HEK293 (cell line): ENCODE data around the gene UBE2E1.

Experiments
- CTCF ChIA-PET: fragments of 350-600 bp; formaldehyde crosslinking; extraction: SDS; loops from one replicate; lab custom pipeline; 2021; ENCODE audit warnings: antibody characterized with exemption; lab: Yijun Ruan, JAX
- POLR2A ChIA-PET: fragments of 300-600 bp; formaldehyde crosslinking; extraction: SDS; loops from one replicate; lab custom pipeline; 2020; ENCODE audit warnings: antibody characterized with exemption, inconsistent platforms; lab: Yijun Ruan, JAX
- H3K27ac ChIP-seq: fragments of 200-500 bp; sonication (Bioruptor generic); 2 replicates; pipeline ENCODE4 v1.5.1; 2014; ENCODE audit warnings: low read depth, low read length, control low read depth, inconsistent platforms; ENCODE audit errors: extremely low read depth
- H3K36me3 ChIP-seq, 2 experiments: fragments of 200-500 bp in 1 of 2; sonication (Bioruptor generic) in 1 of 2; 1 replicate in 1 of 2; 2 replicates in 1 of 2; pipeline ENCODE4 v1.5.1; 2014 to 2017; ENCODE audit warnings: inconsistent platforms in 2 of 2, low read length in 2 of 2; ENCODE audit not compliant: control insufficient read depth in 2 of 2, insufficient read depth in 1 of 2
- H3K4me1 ChIP-seq: fragments of 200-500 bp; sonication (Bioruptor generic); 2 replicates; pipeline ENCODE4 v1.5.1; 2014; ENCODE audit warnings: mild to moderate bottlenecking, low read length, inconsistent platforms; ENCODE audit not compliant: control insufficient read depth, insufficient read depth
- H3K4me3 ChIP-seq: 2 replicates; pipeline ENCODE4 v1.5.1; 2011; ENCODE audit warnings: low read depth, mild to moderate bottlenecking, control low read depth, low read length, moderate library complexity
- H3K9me3 ChIP-seq: fragments of 200-500 bp; sonication (Bioruptor generic); 2 replicates; pipeline ENCODE4 v1.5.1; 2014; ENCODE audit warnings: low read depth, low read length, inconsistent platforms; ENCODE audit not compliant: control insufficient read depth, insufficient read depth
- GLIS2 ChIP-seq: fragments of 450-650 bp; formaldehyde crosslinking; IDR thresholded peaks from 2 replicates; pipeline ENCODE4 v1.5.1; 2016; ENCODE audit warnings: missing biosample characterization, missing genetic modification characterization
- ZNF133 ChIP-seq: fragments of 450-650 bp; formaldehyde crosslinking; IDR thresholded peaks from 2 replicates; pipeline ENCODE4 v1.5.1; 2016; ENCODE audit warnings: missing biosample characterization, missing genetic modification characterization
- ZNF175 ChIP-seq: fragments of 450-650 bp; formaldehyde crosslinking; IDR thresholded peaks from 2 replicates; pipeline ENCODE4 v1.5.1; 2016; ENCODE audit warnings: missing biosample characterization, missing genetic modification characterization
- ZNF214 ChIP-seq: fragments of 450-650 bp; formaldehyde crosslinking; IDR thresholded peaks from 2 replicates; pipeline ENCODE4 v1.5.1; 2017; ENCODE audit warnings: missing biosample characterization, mild to moderate bottlenecking, missing genetic modification characterization, borderline replicate concordance
- ZNF324 ChIP-seq: fragments of 450-650 bp; formaldehyde crosslinking; IDR thresholded peaks from 2 replicates; pipeline ENCODE4 v1.5.1; 2016; ENCODE audit warnings: missing biosample characterization, missing genetic modification characterization
- ZNF544 ChIP-seq: fragments of 450-650 bp; formaldehyde crosslinking; IDR thresholded peaks from 2 replicates; pipeline ENCODE4 v1.5.0; 2017; ENCODE audit warnings: missing biosample characterization, missing genetic modification characterization
- ZNF548 ChIP-seq: fragments of 450-650 bp; formaldehyde crosslinking; IDR thresholded peaks from 2 replicates; pipeline ENCODE4 v1.5.1; 2016; ENCODE audit warnings: missing biosample characterization, missing genetic modification characterization
- ZNF600 ChIP-seq: fragments of 450-650 bp; formaldehyde crosslinking; IDR thresholded peaks from 2 replicates; pipeline ENCODE4 v1.5.1; 2016; ENCODE audit warnings: missing biosample characterization, missing genetic modification characterization
- ZNF791 ChIP-seq: fragments of 450-650 bp; formaldehyde crosslinking; IDR thresholded peaks from 2 replicates; pipeline ENCODE4 v1.5.1; 2016; ENCODE audit warnings: missing biosample characterization, missing genetic modification characterization
- TF ChIP-seq, protein P1 (sequence below): fragments of 450-650 bp; formaldehyde crosslinking; IDR thresholded peaks from 2 replicates; pipeline ENCODE4 v1.5.1; 2017; ENCODE audit warnings: missing biosample characterization, missing genetic modification characterization
- TF ChIP-seq, protein P2 (sequence below): fragments of 450-650 bp; formaldehyde crosslinking; IDR thresholded peaks from 2 replicates; pipeline ENCODE4 v1.5.1; 2016; ENCODE audit warnings: missing biosample characterization, missing genetic modification characterization
- TF ChIP-seq, protein P3 (sequence below): fragments of 450-650 bp; formaldehyde crosslinking; conservative IDR thresholded peaks from 2 replicates; pipeline ENCODE4 v1.5.1; 2016; ENCODE audit warnings: low read depth, missing biosample characterization, missing genetic modification characterization
- TF ChIP-seq, protein P4 (sequence below): fragments of 450-650 bp; formaldehyde crosslinking; IDR thresholded peaks from 2 replicates; pipeline ENCODE4 v1.5.1; 2016; ENCODE audit warnings: missing biosample characterization, missing genetic modification characterization

UBE2E1 gene

DNA sequence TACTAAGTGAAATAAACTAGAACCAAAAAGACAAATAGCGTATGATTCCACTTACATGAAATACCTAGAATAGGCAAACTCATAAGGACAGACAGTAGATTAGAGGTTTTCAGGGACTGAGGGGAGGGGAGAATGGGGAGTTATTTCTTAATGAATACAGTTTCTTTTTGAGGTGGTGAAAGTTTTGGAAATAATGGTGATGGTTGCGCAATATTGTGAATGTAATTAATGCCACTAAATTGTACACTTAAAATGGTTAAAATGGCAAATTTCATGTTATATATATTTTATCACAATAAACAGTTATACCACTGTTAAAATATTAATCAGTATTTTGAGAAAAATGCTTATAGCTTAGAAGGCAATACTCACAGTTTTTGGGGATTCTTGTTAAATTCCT, 11.0 kb downstream of the UBE2E1 start:
- peaks cover 4% of the 10 kb centered on the region; the same call in 1 of the 2 replicates for H3K4me1 ChIP-seq
- TF ChIP-seq ZNF324 (tag by site-specific recombination), result no peak
- TF ChIP-seq, protein P1, sequence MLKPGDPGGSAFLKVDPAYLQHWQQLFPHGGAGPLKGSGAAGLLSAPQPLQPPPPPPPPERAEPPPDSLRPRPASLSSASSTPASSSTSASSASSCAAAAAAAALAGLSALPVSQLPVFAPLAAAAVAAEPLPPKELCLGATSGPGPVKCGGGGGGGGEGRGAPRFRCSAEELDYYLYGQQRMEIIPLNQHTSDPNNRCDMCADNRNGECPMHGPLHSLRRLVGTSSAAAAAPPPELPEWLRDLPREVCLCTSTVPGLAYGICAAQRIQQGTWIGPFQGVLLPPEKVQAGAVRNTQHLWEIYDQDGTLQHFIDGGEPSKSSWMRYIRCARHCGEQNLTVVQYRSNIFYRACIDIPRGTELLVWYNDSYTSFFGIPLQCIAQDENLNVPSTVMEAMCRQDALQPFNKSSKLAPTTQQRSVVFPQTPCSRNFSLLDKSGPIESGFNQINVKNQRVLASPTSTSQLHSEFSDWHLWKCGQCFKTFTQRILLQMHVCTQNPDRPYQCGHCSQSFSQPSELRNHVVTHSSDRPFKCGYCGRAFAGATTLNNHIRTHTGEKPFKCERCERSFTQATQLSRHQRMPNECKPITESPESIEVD (tag by site-specific recombination), result 0 out of 2 replicates have a peak, but pooled peaks have one; percentile 13
- no peak overlapping the region for H3K27ac ChIP-seq
- ChIA-PET POLR2A (no interaction called here), CTCF (no interaction called here)
- no peaks in the 10 kb centered on the region for H3K9me3 ChIP-seq
- peaks cover 4 to 24% of the 10 kb centered on the region in 2 experiments; a peak in 2 of 3 replicates for H3K36me3 ChIP-seq
- H3K4me3 ChIP-seq, result no peak overlapping the region

DNA sequence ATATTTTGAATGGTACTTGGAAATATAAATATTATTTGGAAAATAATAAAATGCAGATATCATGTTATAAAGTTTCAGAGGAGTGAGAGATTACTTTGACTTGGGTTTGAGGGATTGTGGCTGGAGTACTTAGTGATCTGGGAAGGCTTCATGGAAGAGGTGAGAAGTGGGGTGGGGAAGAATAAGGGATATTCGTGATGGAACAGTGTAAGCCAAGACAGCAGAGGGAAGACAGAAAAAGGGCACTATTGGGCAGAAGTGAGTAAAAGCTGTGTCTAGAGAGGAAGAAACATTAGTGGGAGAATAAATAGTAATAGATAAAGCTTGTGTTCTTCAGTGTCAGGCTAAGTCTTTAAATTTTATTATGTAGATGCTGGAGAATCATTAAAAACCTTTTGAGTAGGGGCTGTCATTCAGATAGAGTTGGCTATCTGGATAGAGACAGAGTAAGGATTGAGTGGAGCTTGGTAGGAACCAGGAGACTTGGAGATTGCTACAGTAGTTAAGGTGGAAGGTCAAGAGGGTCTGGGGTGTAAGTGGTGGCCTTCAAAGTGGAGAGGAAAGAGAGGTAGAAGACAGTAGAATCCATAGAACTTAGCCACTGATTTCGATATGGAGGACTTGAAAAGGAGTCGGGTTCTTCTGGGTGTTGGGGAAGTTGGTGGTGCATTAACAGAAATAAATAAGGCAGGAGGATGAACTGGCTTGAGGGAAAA, 11.9 kb downstream of the UBE2E1 start:
- CTCF ChIA-PET, result no interaction called here
- no peak overlapping the region for H3K4me3 ChIP-seq
- H3K27ac ChIP-seq, result no peak overlapping the region
- peaks cover 4% of the 10 kb centered on the region; the same call in 1 of the 2 replicates for H3K4me1 ChIP-seq
- TF ChIP-seq ZNF600 (0 out of 2 replicates have a peak, but pooled peaks have one; percentile 65), ZNF791 (tag by site-specific recombination) (no peak), ZNF133 (tag by site-specific recombination) (peak; percentile 99)
- TF ChIP-seq, protein P2, sequence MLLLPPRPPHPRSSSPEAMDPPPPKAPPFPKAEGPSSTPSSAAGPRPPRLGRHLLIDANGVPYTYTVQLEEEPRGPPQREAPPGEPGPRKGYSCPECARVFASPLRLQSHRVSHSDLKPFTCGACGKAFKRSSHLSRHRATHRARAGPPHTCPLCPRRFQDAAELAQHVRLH (tag by site-specific recombination), result 0 out of 2 replicates have a peak, but pooled peaks have one; percentile 18
- TF ChIP-seq, all 188 proteins: peak for 3
- POLR2A ChIA-PET, result no interaction called here
- Histone ChIP-seq H3K9me3 (no peaks in the 10 kb centered on the region), H3K36me3 (peaks cover 4 to 15% of the 10 kb centered on the region in 2 experiments; a peak in 2 of 3 replicates)

DNA sequence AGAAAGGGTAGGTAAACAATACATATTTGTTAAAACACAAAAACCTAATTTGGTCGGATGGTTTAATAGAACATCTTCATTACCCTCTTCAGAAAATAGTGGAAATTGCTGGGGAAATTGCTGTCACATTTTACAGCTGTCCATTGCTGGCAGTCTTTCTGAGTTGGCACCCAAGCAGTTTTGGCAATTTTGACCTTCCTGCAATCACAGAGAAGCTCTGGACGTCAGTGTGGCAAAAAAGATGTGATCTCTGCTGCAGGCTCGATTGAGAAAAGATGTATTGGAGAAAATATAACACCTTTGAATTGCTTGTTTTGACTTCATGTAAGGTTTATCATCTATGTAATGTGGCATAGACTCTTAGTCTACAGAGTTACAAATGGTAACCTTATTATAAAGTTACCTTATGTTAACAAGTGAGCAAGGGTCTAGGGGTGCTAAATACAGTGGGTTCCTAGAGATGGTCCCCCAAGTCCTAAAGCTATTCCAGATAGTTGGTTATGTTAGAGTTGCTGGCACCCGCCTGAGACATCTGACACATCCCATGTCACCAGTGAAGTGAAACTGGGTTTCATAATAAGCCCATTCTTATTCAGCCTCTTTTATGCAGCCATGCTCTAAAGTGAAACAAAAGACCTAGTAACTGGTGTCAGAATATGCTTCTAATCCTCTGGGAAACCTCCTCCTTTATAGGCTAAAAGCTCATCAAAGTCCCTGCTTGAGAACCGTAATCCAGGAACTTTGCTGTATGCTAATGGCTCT, 14.0 kb downstream of the UBE2E1 start:
- Histone ChIP-seq H3K4me1 (peaks cover 12% of the 10 kb centered on the region), H3K36me3 (peaks cover 4 to 11% of the 10 kb centered on the region in 2 experiments; a peak in 2 of 3 replicates), H3K4me3 (no peak overlapping the region), H3K9me3 (no peaks in the 10 kb centered on the region), H3K27ac (no peak overlapping the region)
- TF ChIP-seq GLIS2, result no peak
- no peak for TF ChIP-seq ZNF214 (tag by site-specific recombination)
- no peak for TF ChIP-seq ZNF548 (tag by site-specific recombination)
- TF ChIP-seq, protein P3, sequence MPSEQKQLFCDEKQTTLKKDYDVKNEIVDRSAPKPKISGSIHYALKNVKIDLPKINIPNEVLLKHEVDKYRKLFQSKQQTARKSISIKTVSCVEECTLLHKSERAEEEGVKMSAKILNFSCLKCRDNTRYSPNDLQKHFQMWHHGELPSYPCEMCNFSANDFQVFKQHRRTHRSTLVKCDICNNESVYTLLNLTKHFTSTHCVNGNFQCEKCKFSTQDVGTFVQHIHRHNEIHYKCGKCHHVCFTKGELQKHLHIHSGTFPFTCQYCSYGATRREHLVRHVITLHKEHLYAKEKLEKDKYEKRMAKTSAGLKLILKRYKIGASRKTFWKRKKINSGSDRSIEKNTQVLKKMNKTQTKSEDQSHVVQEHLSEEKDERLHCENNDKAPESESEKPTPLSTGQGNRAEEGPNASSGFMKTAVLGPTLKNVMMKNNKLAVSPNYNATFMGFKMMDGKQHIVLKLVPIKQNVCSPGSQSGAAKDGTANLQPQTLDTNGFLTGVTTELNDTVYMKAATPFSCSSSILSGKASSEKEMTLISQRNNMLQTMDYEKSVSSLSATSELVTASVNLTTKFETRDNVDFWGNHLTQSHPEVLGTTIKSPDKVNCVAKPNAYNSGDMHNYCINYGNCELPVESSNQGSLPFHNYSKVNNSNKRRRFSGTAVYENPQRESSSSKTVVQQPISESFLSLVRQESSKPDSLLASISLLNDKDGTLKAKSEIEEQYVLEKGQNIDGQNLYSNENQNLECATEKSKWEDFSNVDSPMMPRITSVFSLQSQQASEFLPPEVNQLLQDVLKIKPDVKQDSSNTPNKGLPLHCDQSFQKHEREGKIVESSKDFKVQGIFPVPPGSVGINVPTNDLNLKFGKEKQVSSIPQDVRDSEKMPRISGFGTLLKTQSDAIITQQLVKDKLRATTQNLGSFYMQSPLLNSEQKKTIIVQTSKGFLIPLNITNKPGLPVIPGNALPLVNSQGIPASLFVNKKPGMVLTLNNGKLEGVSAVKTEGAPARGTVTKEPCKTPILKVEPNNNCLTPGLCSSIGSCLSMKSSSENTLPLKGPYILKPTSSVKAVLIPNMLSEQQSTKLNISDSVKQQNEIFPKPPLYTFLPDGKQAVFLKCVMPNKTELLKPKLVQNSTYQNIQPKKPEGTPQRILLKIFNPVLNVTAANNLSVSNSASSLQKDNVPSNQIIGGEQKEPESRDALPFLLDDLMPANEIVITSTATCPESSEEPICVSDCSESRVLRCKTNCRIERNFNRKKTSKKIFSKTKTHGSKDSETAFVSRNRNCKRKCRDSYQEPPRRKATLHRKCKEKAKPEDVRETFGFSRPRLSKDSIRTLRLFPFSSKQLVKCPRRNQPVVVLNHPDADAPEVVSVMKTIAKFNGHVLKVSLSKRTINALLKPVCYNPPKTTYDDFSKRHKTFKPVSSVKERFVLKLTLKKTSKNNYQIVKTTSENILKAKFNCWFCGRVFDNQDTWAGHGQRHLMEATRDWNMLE, result no peak
- TF ChIP-seq ZNF175, result no peak
- TF ChIP-seq ZNF544 (tag by site-specific recombination), result no peak
- TF ChIP-seq, protein P4, sequence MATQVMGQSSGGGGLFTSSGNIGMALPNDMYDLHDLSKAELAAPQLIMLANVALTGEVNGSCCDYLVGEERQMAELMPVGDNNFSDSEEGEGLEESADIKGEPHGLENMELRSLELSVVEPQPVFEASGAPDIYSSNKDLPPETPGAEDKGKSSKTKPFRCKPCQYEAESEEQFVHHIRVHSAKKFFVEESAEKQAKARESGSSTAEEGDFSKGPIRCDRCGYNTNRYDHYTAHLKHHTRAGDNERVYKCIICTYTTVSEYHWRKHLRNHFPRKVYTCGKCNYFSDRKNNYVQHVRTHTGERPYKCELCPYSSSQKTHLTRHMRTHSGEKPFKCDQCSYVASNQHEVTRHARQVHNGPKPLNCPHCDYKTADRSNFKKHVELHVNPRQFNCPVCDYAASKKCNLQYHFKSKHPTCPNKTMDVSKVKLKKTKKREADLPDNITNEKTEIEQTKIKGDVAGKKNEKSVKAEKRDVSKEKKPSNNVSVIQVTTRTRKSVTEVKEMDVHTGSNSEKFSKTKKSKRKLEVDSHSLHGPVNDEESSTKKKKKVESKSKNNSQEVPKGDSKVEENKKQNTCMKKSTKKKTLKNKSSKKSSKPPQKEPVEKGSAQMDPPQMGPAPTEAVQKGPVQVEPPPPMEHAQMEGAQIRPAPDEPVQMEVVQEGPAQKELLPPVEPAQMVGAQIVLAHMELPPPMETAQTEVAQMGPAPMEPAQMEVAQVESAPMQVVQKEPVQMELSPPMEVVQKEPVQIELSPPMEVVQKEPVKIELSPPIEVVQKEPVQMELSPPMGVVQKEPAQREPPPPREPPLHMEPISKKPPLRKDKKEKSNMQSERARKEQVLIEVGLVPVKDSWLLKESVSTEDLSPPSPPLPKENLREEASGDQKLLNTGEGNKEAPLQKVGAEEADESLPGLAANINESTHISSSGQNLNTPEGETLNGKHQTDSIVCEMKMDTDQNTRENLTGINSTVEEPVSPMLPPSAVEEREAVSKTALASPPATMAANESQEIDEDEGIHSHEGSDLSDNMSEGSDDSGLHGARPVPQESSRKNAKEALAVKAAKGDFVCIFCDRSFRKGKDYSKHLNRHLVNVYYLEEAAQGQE, result no peak
- ChIA-PET CTCF (interaction anchor here (0.6 kb wide), 1 partner anchor 839 kb away, joined by 3 read pairs; no protein-coding TSS in a partner anchor), POLR2A (no interaction called here)
